Measurements from ENCODE around the gene TKT. TPM values are rescaled to one million over a fixed set of nuclear protein-coding genes. Genes with fewer than 3 reads are reported as not detected.

The TKT gene
- total RNA-seq, 1 donor from 2014 or later = 32.1 TPM

- Histone ChIP-seq H3K4me1 (no peaks in the 10 kb centered on the region), H3K36me3 (peaks cover 71% of the 10 kb centered on the region), H3K27ac (replicated peaks) (no peak overlapping the region), H3K9me3 (replicated peaks) (no peaks in the 10 kb centered on the region), H3K27me3 (ENCODE audit: low read depth) (no peaks in the 10 kb centered on the region), H3K4me3 (no peak overlapping the region)
- TF ChIP-seq CTCF (IDR thresholded peaks at IDR 0.05; ENCODE audit: borderline replicate concordance) = no peak
- DNase-seq = no peak
- intact Hi-C loops (cut with micrococcal nuclease) = no loop called here
Observed at GRCh38 chr3:53184701-53185100, 71.1 kb downstream of the TKT start.

DNA sequence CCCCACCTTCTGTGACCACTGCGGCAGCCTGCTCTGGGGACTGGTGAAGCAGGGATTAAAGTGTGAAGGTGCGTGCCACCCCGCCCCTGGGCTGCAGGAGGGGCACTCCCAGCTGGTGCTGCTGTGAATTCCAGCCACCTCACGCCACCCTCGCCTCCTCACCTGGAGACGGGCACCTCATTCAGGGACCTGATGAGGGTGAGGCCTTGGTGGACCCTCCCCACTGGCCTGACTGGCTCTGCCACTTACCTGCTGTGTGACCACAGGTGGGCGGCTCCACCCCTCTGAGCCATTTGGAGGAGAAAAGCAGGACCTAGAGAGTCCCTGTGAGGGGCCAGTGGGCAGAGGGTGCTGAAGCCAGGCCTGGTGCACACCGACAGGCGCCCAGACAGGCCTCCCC is 72.3 kb downstream of the TKT start:
- no peak for DNase-seq
- H3K27me3 ChIP-seq (ENCODE audit: low read depth) = no peaks in the 10 kb centered on the region
- intact Hi-C loops (cut with micrococcal nuclease) = no loop called here
- no peaks in the 10 kb centered on the region for H3K4me1 ChIP-seq
- H3K27ac ChIP-seq (replicated peaks) = no peak overlapping the region
- no peak for TF ChIP-seq CTCF (IDR thresholded peaks at IDR 0.05; ENCODE audit: borderline replicate concordance)
- H3K4me3 ChIP-seq = no peak overlapping the region
- H3K36me3 ChIP-seq = peaks cover 73% of the 10 kb centered on the region
- no peaks in the 10 kb centered on the region for H3K9me3 ChIP-seq (replicated peaks)

- H3K4me1 ChIP-seq = no peaks in the 10 kb centered on the region
- H3K4me3 ChIP-seq = no peak overlapping the region
- H3K27ac ChIP-seq (replicated peaks) = no peak overlapping the region
- intact Hi-C loops (cut with micrococcal nuclease) = no loop called here
- no peaks in the 10 kb centered on the region for H3K27me3 ChIP-seq (ENCODE audit: low read depth)
- no peak for TF ChIP-seq CTCF (IDR thresholded peaks at IDR 0.05; ENCODE audit: borderline replicate concordance)
- no peaks in the 10 kb centered on the region for H3K9me3 ChIP-seq (replicated peaks)
- peaks cover 77% of the 10 kb centered on the region for H3K36me3 ChIP-seq
- no peak for DNase-seq
Observed at GRCh38 chr3:53182764-53183355, 73.0 kb downstream of the TKT start.

DNA sequence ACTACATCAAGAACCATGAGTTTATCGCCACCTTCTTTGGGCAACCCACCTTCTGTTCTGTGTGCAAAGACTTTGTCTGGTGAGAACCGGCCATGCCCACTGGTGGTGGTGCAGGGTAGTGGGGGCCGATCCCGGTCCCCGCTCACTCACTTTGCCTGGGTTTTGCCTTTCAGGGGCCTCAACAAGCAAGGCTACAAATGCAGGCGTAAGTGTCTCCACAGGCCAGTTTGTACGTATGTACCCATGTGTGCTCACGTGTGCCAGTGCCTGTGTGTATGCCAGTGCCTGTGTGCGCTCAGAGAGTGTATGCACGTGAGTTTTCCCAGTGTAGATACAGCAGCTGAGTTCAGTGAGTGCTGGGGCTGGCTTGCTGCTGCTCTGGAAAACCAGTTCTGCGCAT is 74.3 kb downstream of the TKT start:
- intact Hi-C loops (cut with micrococcal nuclease) = no loop called here
- no peak overlapping the region for H3K4me3 ChIP-seq
- no peak for DNase-seq
- no peaks in the 10 kb centered on the region for H3K4me1 ChIP-seq
- no peaks in the 10 kb centered on the region for H3K9me3 ChIP-seq (replicated peaks)
- peaks cover 68% of the 10 kb centered on the region for H3K36me3 ChIP-seq
- no peak overlapping the region for H3K27ac ChIP-seq (replicated peaks)
- H3K27me3 ChIP-seq (ENCODE audit: low read depth) = no peaks in the 10 kb centered on the region
- no peak for TF ChIP-seq CTCF (IDR thresholded peaks at IDR 0.05; ENCODE audit: borderline replicate concordance)

DNA sequence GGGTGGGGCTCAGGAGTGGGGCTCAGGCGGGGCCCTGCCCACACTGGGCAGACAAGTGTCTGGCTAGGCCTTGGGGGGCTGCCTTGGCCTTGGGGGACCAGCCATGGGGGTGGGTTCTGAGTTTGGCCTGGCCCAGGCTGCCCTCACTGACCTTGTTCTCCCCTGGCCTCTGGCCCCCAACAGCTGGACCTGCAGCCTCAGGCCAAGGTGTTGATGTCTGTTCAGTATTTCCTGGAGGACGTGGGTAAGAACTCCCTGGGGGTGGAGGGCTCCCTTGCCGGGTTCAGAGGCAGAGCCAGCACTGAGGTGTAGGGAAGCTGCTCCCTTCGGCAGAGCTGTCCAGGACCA is 74.8 kb downstream of the TKT start:
- Histone ChIP-seq H3K27me3 (ENCODE audit: low read depth) (no peaks in the 10 kb centered on the region), H3K4me1 (no peaks in the 10 kb centered on the region), H3K9me3 (replicated peaks) (no peaks in the 10 kb centered on the region), H3K27ac (replicated peaks) (no peak overlapping the region), H3K4me3 (no peak overlapping the region), H3K36me3 (peaks cover 63% of the 10 kb centered on the region)
- DNase-seq = no peak
- intact Hi-C loops (cut with micrococcal nuclease) = no loop called here
- TF ChIP-seq CTCF (IDR thresholded peaks at IDR 0.05; ENCODE audit: borderline replicate concordance) = no peak
